ENCODE measurements around the gene PPP5C.

DNA sequence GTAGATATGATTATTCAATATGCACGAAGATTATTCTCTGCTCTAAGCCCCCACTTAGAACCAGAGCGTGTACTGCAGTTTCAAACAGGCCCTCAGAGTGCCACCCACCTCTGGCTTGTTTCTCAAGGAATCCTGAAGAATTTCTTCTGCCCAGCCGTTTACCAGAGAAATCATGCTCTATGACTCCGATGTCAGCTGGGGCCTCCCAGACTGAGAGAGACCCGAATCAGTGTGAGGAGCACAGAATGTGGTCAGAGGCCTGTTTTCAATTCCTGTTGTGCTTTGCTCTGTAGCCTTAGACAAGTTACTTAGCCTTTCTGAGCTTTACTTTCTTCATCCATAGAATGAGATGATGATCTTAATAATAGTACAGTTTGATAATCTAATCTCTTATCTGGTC is 76.3 kb downstream of the PPP5C start:
- TF ChIP-seq JUND (IDR thresholded peaks at IDR 0.05) (no peak), POLR2A (IDR thresholded peaks at IDR 0.05; ENCODE audit: borderline replicate concordance, extremely low read depth, insufficient read depth, insufficient read length) (no peak), ZNF274 (IDR thresholded peaks at IDR 0.05; ENCODE audit: low read depth, low read length) (no peak), EZH2 (IDR thresholded peaks at IDR 0.05) (no peak), SIN3A (IDR thresholded peaks at IDR 0.05; ENCODE audit: low read depth) (no peak), FOSL1 (IDR thresholded peaks at IDR 0.05; ENCODE audit: low read depth) (no peak)
- TF ChIP-seq, protein P1, sequence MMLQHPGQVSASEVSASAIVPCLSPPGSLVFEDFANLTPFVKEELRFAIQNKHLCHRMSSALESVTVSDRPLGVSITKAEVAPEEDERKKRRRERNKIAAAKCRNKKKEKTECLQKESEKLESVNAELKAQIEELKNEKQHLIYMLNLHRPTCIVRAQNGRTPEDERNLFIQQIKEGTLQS (IDR thresholded peaks at IDR 0.05) = no peak
- TF ChIP-seq, protein P2, sequence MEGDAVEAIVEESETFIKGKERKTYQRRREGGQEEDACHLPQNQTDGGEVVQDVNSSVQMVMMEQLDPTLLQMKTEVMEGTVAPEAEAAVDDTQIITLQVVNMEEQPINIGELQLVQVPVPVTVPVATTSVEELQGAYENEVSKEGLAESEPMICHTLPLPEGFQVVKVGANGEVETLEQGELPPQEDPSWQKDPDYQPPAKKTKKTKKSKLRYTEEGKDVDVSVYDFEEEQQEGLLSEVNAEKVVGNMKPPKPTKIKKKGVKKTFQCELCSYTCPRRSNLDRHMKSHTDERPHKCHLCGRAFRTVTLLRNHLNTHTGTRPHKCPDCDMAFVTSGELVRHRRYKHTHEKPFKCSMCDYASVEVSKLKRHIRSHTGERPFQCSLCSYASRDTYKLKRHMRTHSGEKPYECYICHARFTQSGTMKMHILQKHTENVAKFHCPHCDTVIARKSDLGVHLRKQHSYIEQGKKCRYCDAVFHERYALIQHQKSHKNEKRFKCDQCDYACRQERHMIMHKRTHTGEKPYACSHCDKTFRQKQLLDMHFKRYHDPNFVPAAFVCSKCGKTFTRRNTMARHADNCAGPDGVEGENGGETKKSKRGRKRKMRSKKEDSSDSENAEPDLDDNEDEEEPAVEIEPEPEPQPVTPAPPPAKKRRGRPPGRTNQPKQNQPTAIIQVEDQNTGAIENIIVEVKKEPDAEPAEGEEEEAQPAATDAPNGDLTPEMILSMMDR (IDR thresholded peaks at IDR 0.05 in 2 of 3, conservative IDR thresholded peaks at IDR 0.05 in 1 of 3; ENCODE audit: borderline replicate concordance in 1 of 3, insufficient read depth in 1 of 3, low read depth in 2 of 3, low read length in 2 of 3) = no peak

Data from HCT116 (cell line).